ENCODE measurements around the gene KRT71. TPM values are rescaled to one million over a fixed set of nuclear protein-coding genes. Genes with fewer than 3 reads are reported as not detected.

The KRT71 gene
- total RNA-seq, 4 donors from 2014 or later: not detected

- Histone ChIP-seq H3K4me1 (peaks cover 29 to 78% (median 36%) of the 10 kb centered on the region in 3 donors), H3K36me3 (no peaks in the 10 kb centered on the region), H3K9me3 (no peaks in the 10 kb centered on the region), H3K4me3 (no peak overlapping the region), H3K27ac (peak overlapping the region; percentile 89 to 94 (median 91)), H3K27me3 (peaks cover 0 to 5% (median 0%) of the 10 kb centered on the region in 4 donors)
- 23 to 49% methylated on average over 3 to 4 of the region's 6 CpGs for WGBS, 2 donors
- no peak for DNase-seq
- intact Hi-C loops (cut with DNase I): loop anchor here (10.0 kb wide), 1 partner anchor 350 kb away; no protein-coding TSS in a partner anchor
- TF ChIP-seq POLR2A (IDR thresholded peaks at IDR 0.05) (no peak), CTCF (IDR thresholded peaks at IDR 0.05) (no peak)
Observed at GRCh38 chr12:52524241-52524897, 28.6 kb downstream of the KRT71 start.

- H3K27ac ChIP-seq: peak overlapping the region; percentile 89 to 94 (median 91)
- peaks cover 0 to 5% (median 0%) of the 10 kb centered on the region in 4 donors for H3K27me3 ChIP-seq
- intact Hi-C loops (cut with DNase I): loop anchor here (10.0 kb wide), 1 partner anchor 351 kb away; no protein-coding TSS in a partner anchor
- WGBS, 2 donors: 27 to 56% methylated on average over 2 of the region's 4 CpGs
- H3K4me3 ChIP-seq: no peak overlapping the region
- no peaks in the 10 kb centered on the region for H3K36me3 ChIP-seq
- no peaks in the 10 kb centered on the region for H3K9me3 ChIP-seq
- TF ChIP-seq POLR2A (IDR thresholded peaks at IDR 0.05) (no peak), CTCF (IDR thresholded peaks at IDR 0.05) (no peak)
- peaks cover 29 to 78% (median 36%) of the 10 kb centered on the region in 3 donors for H3K4me1 ChIP-seq
- no peak for DNase-seq
Observed at GRCh38 chr12:52523824-52524223, 29.1 kb downstream of the KRT71 start.

- peak overlapping the region; percentile 89 to 94 (median 91) for H3K27ac ChIP-seq
- TF ChIP-seq POLR2A (IDR thresholded peaks at IDR 0.05) (peak in 1 of 4 donors; percentile 20), CTCF (IDR thresholded peaks at IDR 0.05) (no peak)
- no peaks in the 10 kb centered on the region for H3K9me3 ChIP-seq
- H3K4me3 ChIP-seq: peak overlapping the region in 2 of 4 donors; percentile 50 to 51
- peaks cover 0 to 5% (median 0%) of the 10 kb centered on the region in 4 donors for H3K27me3 ChIP-seq
- H3K4me1 ChIP-seq: peaks cover 29 to 79% (median 36%) of the 10 kb centered on the region in 3 donors
- H3K36me3 ChIP-seq: peaks cover 0 to 8% (median 0%) of the 10 kb centered on the region in 3 donors
- intact Hi-C loops (cut with DNase I): loop anchor here (10.0 kb wide), 1 partner anchor 352 kb away; no protein-coding TSS in a partner anchor
- WGBS, 2 donors: 35 to 46% methylated on average over 4 to 5 of the region's 10 CpGs
- DNase-seq: no peak
Observed at GRCh38 chr12:52522346-52523011, 30.5 kb downstream of the KRT71 start.

- H3K4me1 ChIP-seq: peaks cover 29 to 82% (median 36%) of the 10 kb centered on the region in 3 donors
- no peaks in the 10 kb centered on the region for H3K9me3 ChIP-seq
- peak overlapping the region in 3 of 4 donors; percentile 17 to 51 (median 50) for H3K4me3 ChIP-seq
- DNase-seq: no peak
- TF ChIP-seq CTCF (IDR thresholded peaks at IDR 0.05) (no peak), POLR2A (IDR thresholded peaks at IDR 0.05) (no peak)
- H3K36me3 ChIP-seq: peaks cover 0 to 15% (median 7%) of the 10 kb centered on the region in 3 donors
- intact Hi-C loops (cut with DNase I): loop anchor here (10.0 kb wide), 1 partner anchor 353 kb away; no protein-coding TSS in a partner anchor
- H3K27me3 ChIP-seq: peaks cover 0 to 5% (median 0%) of the 10 kb centered on the region in 4 donors
- peak overlapping the region; percentile 89 to 94 (median 91) for H3K27ac ChIP-seq
- 38 to 44% methylated on average over 3 to 5 of the region's 10 CpGs for WGBS, 2 donors
Observed at GRCh38 chr12:52521568-52522266, 31.2 kb downstream of the KRT71 start.
